Esophagus (tissue), 2 donors: ENCODE data around the gene TBL2. TPM values are rescaled to one million over a fixed set of nuclear protein-coding genes. Genes with fewer than 3 reads are reported as not detected.
"Not testable (repeated sequence)": the region's sequence is repeated elsewhere in the genome, so short reads cannot be mapped to it uniquely, and the experiment has no call there.

Source experiments
- H3K27ac ChIP-seq, 2 donors: one replicate each; pipeline ENCODE4 v1.5.1; 2013; ENCODE audit warnings: low read depth in 2 of 2, mild to moderate bottlenecking in 2 of 2, inconsistent platforms in 1 of 2, low read length in 1 of 2, moderate library complexity in 1 of 2
- H3K27me3 ChIP-seq, 2 donors: one replicate each; pipeline ENCODE4 v1.6.1; 2013; ENCODE audit warnings: low read length in 2 of 2, control low read depth in 1 of 2, mild to moderate bottlenecking in 1 of 2; ENCODE audit not compliant: insufficient read depth in 2 of 2, control insufficient read depth in 1 of 2
- H3K36me3 ChIP-seq, 2 donors: one replicate each; pipeline ENCODE4 v1.6.1; 2013; ENCODE audit warnings: low read length in 1 of 2; ENCODE audit not compliant: control insufficient read depth in 2 of 2, insufficient read depth in 2 of 2
- H3K4me1 ChIP-seq, 2 donors: one replicate each; pipeline ENCODE4 v1.6.1; 2013; ENCODE audit warnings: low read length in 1 of 2; ENCODE audit not compliant: control insufficient read depth in 2 of 2, insufficient read depth in 2 of 2
- H3K4me3 ChIP-seq, 2 donors: one replicate each; pipeline ENCODE4 v1.5.1; 2013; ENCODE audit warnings: low read length in 2 of 2, mild to moderate bottlenecking in 2 of 2, low read depth in 1 of 2, moderate library complexity in 1 of 2
- H3K9me3 ChIP-seq, 2 donors: one replicate each; pipeline ENCODE4 v1.6.1; 2013; ENCODE audit warnings: mild to moderate bottlenecking in 2 of 2, low read depth in 1 of 2, low read length in 1 of 2, moderate library complexity in 1 of 2; ENCODE audit not compliant: control insufficient read depth in 2 of 2, insufficient read depth in 1 of 2
- WGBS, 2 donors: extraction: QIAGEN DNeasy Blood & Tissue Kit; methylation state at CpG; one replicate each; pipeline ENCODE4 v1.1.7; 2013; 5-methylcytosine and 5-hydroxymethylcytosine counted together
- polyA plus RNA-seq, 2 donors: library from polyadenylated mRNA; stranded (reverse); fragments of 200-250 nt; gene quantifications; one replicate each; pipeline ENCODE4 v1.2.3, GENCODE V29; 2013
- donor health status: healthy with polysubstance abuse.
- donor health status: Bipolar disorder and iron deficiency.

TBL2 gene
- polyA plus RNA-seq, 2 donors = 7.6 to 13.7 TPM

DNA sequence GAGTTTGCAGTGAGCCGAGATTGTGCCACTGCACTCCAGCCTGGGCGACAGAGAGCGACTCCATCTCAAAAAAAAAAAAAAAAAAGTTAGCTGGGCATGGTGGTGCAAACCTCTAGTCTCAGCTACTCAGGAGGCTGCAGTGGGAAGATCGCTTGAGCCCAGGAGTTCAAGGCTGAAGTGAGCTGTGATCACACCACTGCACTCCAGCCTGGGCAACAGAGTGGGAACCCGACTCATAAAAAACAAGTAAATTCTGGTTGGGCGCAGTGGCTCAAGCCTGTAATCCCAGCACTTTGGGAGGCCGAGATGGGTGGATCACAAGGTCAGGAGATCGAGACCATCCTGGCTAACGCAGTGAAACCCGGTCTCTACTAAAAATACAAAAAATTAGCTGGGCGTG lies 41.0 kb upstream of the TBL2 start:
- Histone ChIP-seq H3K27me3 (peaks cover 0 to 13% of the 10 kb centered on the region in 2 donors), H3K4me1 (peaks cover 0 to 10% of the 10 kb centered on the region in 2 donors)
- not testable (repeated sequence) for H3K9me3 ChIP-seq, H3K36me3 ChIP-seq, H3K4me3 ChIP-seq, H3K27ac ChIP-seq
- 84 to 88% methylated on average over 11 of the region's 11 CpGs for WGBS, 2 donors

DNA sequence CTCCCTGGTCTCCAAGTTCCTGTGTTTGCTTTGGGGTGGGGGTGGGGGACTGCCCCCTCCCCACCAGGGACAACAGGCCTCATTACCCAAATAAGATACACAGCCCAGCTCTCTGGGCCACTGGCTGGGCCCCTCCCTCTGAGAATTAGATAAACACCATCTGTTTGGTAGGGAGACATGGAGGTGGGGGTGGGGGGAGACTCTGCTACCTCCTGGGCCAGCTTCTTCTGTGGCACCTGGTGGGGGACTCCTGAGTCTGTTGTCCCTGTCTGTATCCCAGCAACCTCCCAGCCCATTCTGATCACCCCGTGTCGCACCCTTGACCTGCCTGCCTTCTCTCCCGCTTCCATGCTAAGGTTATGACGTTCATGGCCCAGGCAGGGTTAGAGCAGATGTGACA lies 40.2 kb upstream of the TBL2 start:
- H3K4me1 ChIP-seq = peaks cover 0 to 7% of the 10 kb centered on the region in 2 donors
- no peaks in the 10 kb centered on the region for H3K9me3 ChIP-seq
- H3K36me3 ChIP-seq = no peaks in the 10 kb centered on the region
- no peak overlapping the region for H3K27ac ChIP-seq
- no peak overlapping the region for H3K4me3 ChIP-seq
- peaks cover 0 to 10% of the 10 kb centered on the region in 2 donors for H3K27me3 ChIP-seq
- WGBS, 2 donors = 78 to 83% methylated on average over 4 of the region's 4 CpGs

DNA sequence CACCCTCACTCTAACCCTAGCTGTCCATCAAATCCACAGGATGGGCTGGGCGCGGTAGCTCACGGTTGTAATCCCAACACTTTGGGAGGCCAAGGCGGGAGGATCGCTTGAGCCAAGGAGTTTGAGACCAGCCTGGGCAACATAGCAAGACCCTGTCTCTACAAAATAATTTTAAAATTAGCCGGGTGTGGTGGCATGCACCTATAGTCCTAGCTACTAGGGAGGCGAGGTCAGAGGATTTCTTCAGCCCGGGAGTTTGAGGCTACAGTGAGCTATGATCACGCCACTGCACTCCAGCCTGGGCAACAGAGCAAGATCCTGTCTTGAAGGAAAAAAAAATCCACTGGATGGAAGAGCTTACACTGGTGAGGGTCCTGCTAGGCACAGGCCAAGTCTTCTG lies 39.1 kb upstream of the TBL2 start:
- not testable (repeated sequence) for H3K36me3 ChIP-seq, H3K9me3 ChIP-seq, H3K4me3 ChIP-seq, H3K27me3 ChIP-seq, H3K27ac ChIP-seq, H3K4me1 ChIP-seq
- 96 to 97% methylated on average over 9 of the region's 9 CpGs for WGBS, 2 donors

DNA sequence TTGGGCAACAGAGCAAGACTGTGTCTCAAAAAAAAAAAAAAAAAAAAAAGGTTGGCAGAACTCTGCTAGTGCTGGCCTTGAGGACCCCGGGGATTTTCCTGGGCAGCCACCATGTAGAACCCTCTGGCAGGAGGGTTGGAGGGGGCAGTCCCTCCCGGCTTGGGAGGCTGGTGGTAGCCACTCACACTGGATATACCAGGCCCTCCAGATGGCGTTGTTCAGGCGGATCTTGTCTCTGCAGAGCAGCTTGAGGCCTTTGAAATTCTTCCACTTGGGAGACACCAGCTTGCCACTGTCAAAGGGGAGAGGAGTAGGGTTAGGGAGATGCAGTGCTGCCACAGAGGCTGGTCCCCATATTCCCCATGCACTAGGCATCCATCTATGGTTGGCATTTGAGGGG lies 37.5 kb upstream of the TBL2 start:
- WGBS, 2 donors = 61 to 69% methylated on average over 4 of the region's 4 CpGs
- no peak overlapping the region for H3K27ac ChIP-seq
- H3K27me3 ChIP-seq = no peaks in the 10 kb centered on the region

DNA sequence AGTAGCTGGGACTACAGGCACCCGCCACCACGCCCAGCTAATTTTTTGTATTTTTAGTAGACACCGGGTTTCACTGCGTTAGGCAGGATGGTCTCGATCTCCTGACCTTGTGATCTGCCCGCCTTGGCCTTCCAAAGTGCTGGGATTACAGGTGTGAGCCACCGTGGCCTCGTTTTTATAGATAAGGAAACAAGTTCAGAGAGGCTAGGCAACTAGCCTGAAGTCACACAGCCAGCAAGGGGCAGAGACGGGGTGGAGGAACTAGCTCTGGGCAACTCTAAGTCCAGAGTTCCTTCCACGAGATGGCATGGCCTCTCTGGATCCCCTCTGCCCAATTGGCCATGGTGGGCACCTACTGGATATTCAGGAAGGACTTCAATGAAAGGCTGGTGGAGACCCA lies 36.6 kb upstream of the TBL2 start:
- not testable (repeated sequence) for H3K4me1 ChIP-seq, H3K27me3 ChIP-seq, H3K36me3 ChIP-seq, H3K27ac ChIP-seq, H3K9me3 ChIP-seq, H3K4me3 ChIP-seq
- WGBS, 2 donors = 69 to 73% methylated on average over 10 of the region's 10 CpGs

More for the DNA sequence above, 37.5 kb upstream of the TBL2 start:
- no peak overlapping the region for H3K4me3 ChIP-seq
- no peaks in the 10 kb centered on the region for H3K4me1 ChIP-seq
- no peaks in the 10 kb centered on the region for H3K36me3 ChIP-seq
- no peaks in the 10 kb centered on the region for H3K9me3 ChIP-seq

DNA sequence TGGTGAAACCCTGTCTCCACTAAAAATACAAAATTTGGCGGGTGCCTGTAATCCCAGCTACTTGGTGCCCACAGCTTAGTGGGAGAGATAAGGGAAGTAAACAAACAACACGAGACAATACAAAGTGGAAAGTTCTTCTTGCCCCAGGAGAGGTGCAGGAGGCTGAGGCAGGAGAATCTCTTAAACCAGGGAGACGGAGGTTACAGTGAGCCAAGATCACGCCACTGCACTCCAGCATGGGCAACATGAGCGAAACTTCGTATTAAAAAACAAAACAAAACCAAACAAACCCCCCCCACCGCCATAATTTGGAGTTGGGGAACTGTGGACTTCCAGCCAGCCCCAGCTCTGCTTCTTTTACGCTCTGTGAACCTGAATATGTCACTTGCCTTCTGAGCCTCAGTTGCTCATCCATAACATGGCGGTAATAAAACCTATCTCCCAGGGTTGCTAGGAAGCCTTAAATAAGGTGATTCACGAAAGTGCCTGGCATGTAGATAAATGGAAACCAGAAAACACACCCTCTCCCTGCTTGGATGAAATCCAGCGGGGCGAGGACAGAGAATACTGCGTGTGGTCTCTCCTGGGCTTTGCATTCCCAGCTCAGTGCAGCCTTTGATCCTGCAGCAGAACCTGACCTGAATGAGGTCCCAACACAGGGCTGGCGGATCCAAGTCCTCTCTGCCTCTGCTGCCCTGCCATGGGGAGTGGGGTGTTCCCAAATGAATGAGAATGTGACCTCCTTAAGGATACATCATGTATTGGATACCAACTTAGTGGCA lies 35.8 kb upstream of the TBL2 start:
- 48 to 51% methylated on average over 14 of the region's 14 CpGs for WGBS, 2 donors
- Histone ChIP-seq H3K4me1 (no peaks in the 10 kb centered on the region), H3K27me3 (no peaks in the 10 kb centered on the region), H3K4me3 (no peak overlapping the region), H3K36me3 (no peaks in the 10 kb centered on the region), H3K9me3 (no peaks in the 10 kb centered on the region), H3K27ac (no peak overlapping the region)

DNA sequence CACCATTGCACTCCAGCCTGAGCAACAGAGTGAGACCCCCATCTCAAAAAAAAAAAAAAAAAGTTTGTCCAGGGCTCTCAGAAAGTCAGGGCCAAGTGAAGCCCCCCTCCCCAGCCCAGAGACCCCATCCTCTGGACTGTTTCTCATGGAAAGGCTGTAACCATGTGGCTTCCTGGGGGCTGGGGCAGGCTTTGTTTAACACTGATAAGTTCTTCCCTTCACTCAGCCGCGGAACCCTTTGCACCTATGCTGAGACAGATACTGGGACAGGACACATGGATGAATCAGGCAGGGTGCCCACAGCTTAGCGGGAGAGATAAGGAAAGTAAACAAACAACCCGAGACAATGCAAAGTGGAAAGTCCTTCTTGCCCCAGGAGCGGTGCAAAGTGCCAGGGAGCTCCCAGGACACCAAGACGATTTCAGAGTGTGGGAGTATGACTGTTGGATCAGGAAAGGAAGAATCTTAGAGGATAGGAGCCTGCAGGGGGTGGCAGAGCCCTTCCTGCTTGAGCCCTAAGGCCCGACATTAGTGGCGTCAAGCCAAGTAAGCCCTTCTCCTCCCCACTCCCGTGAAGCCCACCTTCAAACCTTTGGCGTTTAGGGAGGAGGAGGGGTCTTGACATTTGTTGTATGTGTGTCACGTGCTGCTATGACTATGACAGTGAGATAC lies 34.4 kb upstream of the TBL2 start:
- Histone ChIP-seq H3K4me1 (no peaks in the 10 kb centered on the region), H3K4me3 (no peak overlapping the region), H3K36me3 (no peaks in the 10 kb centered on the region), H3K9me3 (no peaks in the 10 kb centered on the region), H3K27me3 (no peaks in the 10 kb centered on the region), H3K27ac (no peak overlapping the region)
- WGBS, 2 donors = 13 to 26% methylated on average over 11 of the region's 11 CpGs

DNA sequence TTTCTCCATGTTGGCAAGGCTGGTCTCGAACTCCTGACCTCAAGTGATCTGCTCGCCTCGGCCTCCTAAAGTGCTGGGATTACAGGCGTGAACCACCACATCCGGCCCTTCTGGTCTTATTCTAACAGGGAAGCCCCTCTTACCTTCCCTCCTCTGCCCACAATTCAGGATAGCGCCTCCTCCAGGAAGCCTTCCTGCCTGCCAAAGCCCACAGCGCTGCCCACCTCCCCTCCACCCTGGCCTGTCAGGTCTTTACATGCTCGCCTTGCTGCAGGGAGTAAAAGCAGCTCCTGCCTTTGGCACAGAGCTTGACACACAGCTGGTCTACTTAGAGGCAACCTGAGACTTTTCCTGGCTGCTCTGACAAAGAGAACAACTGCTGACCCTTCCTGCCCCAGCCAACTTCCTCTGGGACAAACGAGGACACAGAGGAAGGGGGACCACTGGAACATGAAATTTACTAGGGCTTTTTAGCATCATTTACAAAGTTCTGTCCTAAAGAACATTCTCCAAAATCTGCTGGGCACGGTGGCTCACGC lies 32.7 kb upstream of the TBL2 start:
- WGBS, 2 donors = 70 to 79% methylated on average over 11 of the region's 11 CpGs

DNA sequence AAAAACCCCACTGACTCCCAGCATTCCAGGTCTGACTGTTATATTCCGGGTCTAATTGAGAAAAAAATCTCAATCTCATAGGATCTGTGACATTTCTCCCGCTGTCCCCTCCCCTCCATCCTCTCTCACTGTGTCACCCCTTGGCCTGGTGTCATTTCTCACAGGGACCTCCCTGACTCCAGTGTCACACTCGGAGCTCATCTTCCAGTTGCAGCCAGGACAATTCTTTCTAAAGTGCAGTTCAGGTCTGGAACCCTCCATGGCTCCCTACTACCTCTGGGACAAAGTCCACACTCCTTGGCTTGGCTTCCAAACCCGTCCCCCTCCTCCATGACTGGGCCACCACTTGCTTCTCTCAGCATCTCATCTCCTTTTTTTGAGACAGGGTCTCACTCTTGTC lies 31.7 kb upstream of the TBL2 start:
- H3K4me1 ChIP-seq = no peaks in the 10 kb centered on the region
- no peaks in the 10 kb centered on the region for H3K27me3 ChIP-seq
- H3K27ac ChIP-seq = no peak overlapping the region
- H3K4me3 ChIP-seq = no peak overlapping the region
- 75 to 76% methylated on average over 4 of the region's 4 CpGs for WGBS, 2 donors
- H3K36me3 ChIP-seq = no peaks in the 10 kb centered on the region
- no peaks in the 10 kb centered on the region for H3K9me3 ChIP-seq

More for the DNA sequence above, 32.7 kb upstream of the TBL2 start:
- H3K4me3 ChIP-seq = no peak overlapping the region
- no peaks in the 10 kb centered on the region for H3K36me3 ChIP-seq
- no peaks in the 10 kb centered on the region for H3K4me1 ChIP-seq
- H3K9me3 ChIP-seq = no peaks in the 10 kb centered on the region
- no peak overlapping the region for H3K27ac ChIP-seq
- no peaks in the 10 kb centered on the region for H3K27me3 ChIP-seq

DNA sequence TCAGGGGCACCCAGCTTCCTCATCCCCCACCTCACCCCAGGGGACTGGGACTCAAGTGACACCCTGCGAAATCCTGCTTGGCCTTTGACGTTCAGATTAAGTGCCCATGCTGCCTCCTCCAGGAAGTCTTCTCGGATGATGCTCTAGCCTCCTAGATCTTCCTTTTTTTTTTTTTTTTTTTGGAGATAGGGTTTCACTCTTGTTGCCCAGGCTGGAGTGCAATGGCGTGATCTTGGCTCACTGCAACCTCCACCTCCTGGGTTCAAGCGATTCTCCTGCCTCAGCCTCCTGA lies 29.3 kb upstream of the TBL2 start:
- not testable (repeated sequence) for H3K4me1 ChIP-seq, H3K9me3 ChIP-seq, H3K27me3 ChIP-seq, H3K36me3 ChIP-seq, H3K4me3 ChIP-seq, H3K27ac ChIP-seq
- WGBS, 2 donors = 53 to 57% methylated on average over 4 to 5 of the region's 5 CpGs
